Transverse colon (tissue), 4 donors: ENCODE measurements around the gene GALNT17. TPM values are rescaled to one million over a fixed set of nuclear protein-coding genes. Genes with fewer than 3 reads are reported as not detected.

ENCODE experiments used
- DNase-seq: peaks from one replicate; pipeline ENCODE4 v3.0.0-alpha.2; 2019
- H3K27ac ChIP-seq, 4 donors: fragments of 200-600 bp; sonication (generic); 2 replicates each; pipeline ENCODE4 v1.5.1; 2016 to 2018; ENCODE audit warnings: inconsistent platforms in 4 of 4
- H3K27me3 ChIP-seq: fragments of 200-600 bp; sonication (generic); 2 replicates; pipeline ENCODE4 v1.5.1; 2017; ENCODE audit warnings: inconsistent platforms
- H3K36me3 ChIP-seq, 4 donors: fragments of 200-600 bp; sonication (generic); 2 replicates each; pipeline ENCODE4 v1.5.1; 2017 to 2019; ENCODE audit warnings: inconsistent platforms in 4 of 4
- H3K4me1 ChIP-seq, 4 donors: fragments of 200-600 bp; sonication (generic); 2 replicates each; pipeline ENCODE4 v1.5.1; 2017 to 2020; ENCODE audit warnings: inconsistent platforms in 4 of 4
- H3K4me3 ChIP-seq, 4 donors: fragments of 200-600 bp; sonication (generic); 1 replicate in 1 of 4; 2 replicates in 3 of 4; pipeline versions ENCODE4 v1.5.1 to v1.6.1; 2017 to 2019; ENCODE audit warnings: inconsistent platforms in 4 of 4
- H3K9me3 ChIP-seq, 2 donors: fragments of 200-600 bp; sonication (generic); 2 replicates each; pipeline ENCODE4 v1.5.1; 2017 to 2019; ENCODE audit warnings: inconsistent platforms in 2 of 2
- CTCF ChIP-seq, 5 experiments: fragments of 200-600 bp in 3 of 5; fragments of 450-650 bp in 2 of 5; sonication (generic) in 3 of 5; IDR thresholded peaks; 1 replicate in 2 of 5; 2 replicates in 3 of 5; pipeline ENCODE4 v1.5.1; 2016 to 2017; ENCODE audit warnings: antibody characterized with exemption in 5 of 5, inconsistent platforms in 3 of 5, mild to moderate bottlenecking in 2 of 5, moderate library complexity in 1 of 5
- EP300 ChIP-seq: sonication (generic); formaldehyde crosslinking; IDR thresholded peaks from one replicate; pipeline ENCODE4 v1.6.1; 2017; ENCODE audit warnings: antibody characterized with exemption, low read depth
- POLR2A ChIP-seq: fragments of 450-650 bp; IDR thresholded peaks from one replicate; pipeline ENCODE4 v1.6.1; 2016; ENCODE audit warnings: antibody characterized with exemption, mild to moderate bottlenecking, moderate library complexity
- POLR2AphosphoS5 ChIP-seq, 3 donors: sonication (generic); formaldehyde crosslinking; IDR thresholded peaks; one replicate each; pipeline ENCODE4 v1.6.1; 2016; ENCODE audit warnings: antibody characterized with exemption in 3 of 3
- WGBS, 2 donors: methylation state at CpG; one replicate each; pipeline ENCODE4 v1.1.5; 2018; ENCODE audit warnings: low coverage in 1 of 2; 5-methylcytosine and 5-hydroxymethylcytosine counted together
- in situ Hi-C, 4 donors: fragments of 200-750 bp; cut with MboI; loops; one replicate each; pipeline versions ENCODE4 v1.15.0 to v1.15.1; 2017; ENCODE audit warnings: low sequenced_read_pairs in 3 of 4, low pct_ligation_motif_present in 1 of 4, low pct_unique_long_range_greater_than_20kb in 1 of 4
- intact Hi-C: fragments of 100-400 bp; cut with DNase I; formaldehyde crosslinking; loops from one replicate; pipeline ENCODE4 v1.15.1; 2023; ENCODE audit warnings: low total_unique reads
- total RNA-seq, 4 donors: library from RNA; depleted of rRNA; stranded (reverse); fragments of >200 nt; gene quantifications; one replicate each; pipeline ENCODE4 v1.1.0, GENCODE V29; 2016

The GALNT17 gene
- total RNA-seq, 4 donors from 2014 or later: 2.6 to 6.6 (median 5.7) TPM

- Histone ChIP-seq H3K4me1 (no peaks in the 10 kb centered on the region), H3K36me3 (no peaks in the 10 kb centered on the region), H3K4me3 (no peak overlapping the region), H3K9me3 (no peaks in the 10 kb centered on the region), H3K27me3 (no peaks in the 10 kb centered on the region), H3K27ac (no peak overlapping the region)
- 86% methylated on average over 1 of the region's 1 CpG; no CpG with 5 or more reads in 1 of the 2 donors for WGBS, 2 donors
- TF ChIP-seq CTCF (IDR thresholded peaks at IDR 0.05) (no peak), POLR2A (no peak), POLR2AphosphoS5 (IDR thresholded peaks at IDR 0.05) (no peak), EP300 (no peak)
- in situ Hi-C loops (no loop called here), intact Hi-C loops (no loop called here)
- DNase-seq: no peak
Observed at GRCh38 chr7:71657386-71657785, 525.4 kb downstream of the GALNT17 start.

- H3K27ac ChIP-seq: no peak overlapping the region
- no peaks in the 10 kb centered on the region for H3K36me3 ChIP-seq
- no peaks in the 10 kb centered on the region for H3K4me1 ChIP-seq
- H3K4me3 ChIP-seq: no peak overlapping the region
- DNase-seq: no peak
- intact Hi-C loops (no loop called here), in situ Hi-C loops (no loop called here)
- 87 to 95% methylated on average over 2 of the region's 2 CpGs for WGBS, 2 donors
- no peaks in the 10 kb centered on the region for H3K27me3 ChIP-seq
- H3K9me3 ChIP-seq: peaks cover 0 to under 1% of the 10 kb centered on the region in 2 donors
- TF ChIP-seq CTCF (IDR thresholded peaks at IDR 0.05) (no peak), EP300 (no peak), POLR2AphosphoS5 (IDR thresholded peaks at IDR 0.05) (no peak), POLR2A (no peak)
Observed at GRCh38 chr7:71659622-71660021, 527.7 kb downstream of the GALNT17 start.

- in situ Hi-C loops: no loop called here
- H3K4me1 ChIP-seq: no peaks in the 10 kb centered on the region
- TF ChIP-seq EP300 (no peak), POLR2A (no peak), POLR2AphosphoS5 (IDR thresholded peaks at IDR 0.05) (no peak), CTCF (IDR thresholded peaks at IDR 0.05) (no peak)
- no peaks in the 10 kb centered on the region for H3K27me3 ChIP-seq
- intact Hi-C loops: loop anchor here (1.0 kb wide), 1 partner anchor 30 kb away; no protein-coding TSS in a partner anchor
- peaks cover 0 to 5% of the 10 kb centered on the region in 2 donors for H3K9me3 ChIP-seq
- 95% methylated on average over 1 of the region's 1 CpG; no CpG with 5 or more reads in 1 of the 2 donors for WGBS, 2 donors
- no peak overlapping the region for H3K27ac ChIP-seq
- no peak overlapping the region for H3K4me3 ChIP-seq
- DNase-seq: no peak
- H3K36me3 ChIP-seq: no peaks in the 10 kb centered on the region
Observed at GRCh38 chr7:71661671-71662224, 529.8 kb downstream of the GALNT17 start.

GRCh38 chr7:71665716-71666115 lies 533.8 kb downstream of the GALNT17 start:
- no peak for TF ChIP-seq CTCF (IDR thresholded peaks at IDR 0.05)
- no peak for TF ChIP-seq POLR2AphosphoS5 (IDR thresholded peaks at IDR 0.05)
- no peak for TF ChIP-seq POLR2A
- TF ChIP-seq EP300: no peak
- no peak for DNase-seq
- H3K36me3 ChIP-seq: no peaks in the 10 kb centered on the region
- in situ Hi-C loops: no loop called here
- H3K9me3 ChIP-seq: peaks cover 0 to 5% of the 10 kb centered on the region in 2 donors
- no peak overlapping the region for H3K27ac ChIP-seq
- no peaks in the 10 kb centered on the region for H3K4me1 ChIP-seq
- H3K4me3 ChIP-seq: no peak overlapping the region
- WGBS, 2 donors: 89 to 94% methylated on average over 3 of the region's 3 CpGs
- H3K27me3 ChIP-seq: no peaks in the 10 kb centered on the region
- intact Hi-C loops: no loop called here
